T-helper 1 cell (primary cell): ENCODE data around the gene C17orf78.
"Not testable (repeated sequence)": the region's sequence is repeated elsewhere in the genome, so short reads cannot be mapped to it uniquely, and the experiment has no call there.

Experiments used
- DNase-seq, 5 donors: peaks; one replicate each; pipeline ENCODE4 v3.0.0-alpha.2; 2012 to 2020
- total RNA-seq, 4 donors: gene quantifications; one replicate each; lab custom pipeline; 2026; lab: John Stamatoyannopoulos, UW

The C17orf78 gene
- 0 reads per million in 4 donors for total RNA-seq

DNA sequence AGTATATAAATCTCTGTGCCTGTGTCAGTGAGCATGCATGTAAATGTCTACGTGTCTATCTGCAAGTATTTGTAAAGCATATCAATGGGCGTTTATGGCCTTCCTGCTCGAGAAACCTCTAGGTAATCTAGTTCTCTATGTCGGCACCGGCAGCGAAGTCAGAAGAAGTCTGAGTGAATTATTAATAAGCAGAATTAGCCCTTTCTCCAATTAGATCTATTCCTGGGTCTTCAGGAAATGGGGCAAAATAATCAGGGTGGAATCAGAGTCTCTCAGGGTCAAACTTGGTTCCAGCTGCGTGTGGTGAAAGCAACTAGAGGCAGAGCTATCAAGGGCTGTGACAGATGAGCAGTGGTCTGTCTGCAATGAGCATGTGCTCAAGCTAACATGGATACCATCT lies at the start of gene C17orf78:
TSS of gene C17orf78 (plus strand) at position 280 of the 400 bp plus-strand sequence. CDS start at position 388, 108 bp downstream.
- no peak for DNase-seq

DNA sequence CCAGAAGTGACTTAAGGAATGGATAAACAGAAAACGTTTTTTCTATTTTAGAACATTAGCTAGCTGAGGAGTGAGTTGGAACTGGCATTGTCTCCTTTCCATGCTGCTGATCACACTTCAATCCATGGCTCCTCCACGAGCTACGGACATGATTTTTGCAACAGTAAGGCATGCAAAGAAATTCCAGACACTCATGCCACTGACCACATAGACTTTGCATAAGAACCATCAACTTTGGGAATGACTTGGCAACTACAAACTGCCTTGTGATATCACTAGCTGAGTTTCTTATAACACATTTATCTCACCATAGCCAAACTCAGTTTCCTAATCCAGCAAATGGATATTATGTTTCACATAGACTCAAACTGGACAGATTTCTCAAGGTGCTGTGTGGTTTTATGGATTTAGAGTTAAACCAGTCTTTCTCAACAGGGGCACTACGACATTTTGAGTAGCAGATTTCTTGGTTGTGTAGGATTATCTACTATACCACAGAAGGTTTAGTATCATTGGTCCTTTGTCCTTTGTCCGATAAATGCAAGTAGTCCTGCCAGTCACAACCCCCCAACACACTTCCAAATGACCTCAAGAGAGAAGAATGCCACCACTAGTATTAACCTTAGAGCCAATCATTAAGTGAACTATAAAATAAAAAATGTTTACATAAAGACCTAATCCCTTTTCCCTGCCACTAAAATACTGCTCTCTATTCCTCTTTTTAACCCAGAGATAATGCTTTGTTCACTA lies 48.3 kb upstream of the C17orf78 start:
- no peak for DNase-seq

GRCh38 chr17:37338847-37339246 lies 36.9 kb upstream of the C17orf78 start:
- no peak for DNase-seq

GRCh38 chr17:37339321-37339720 lies 36.5 kb upstream of the C17orf78 start:
- DNase-seq, result no peak

DNA sequence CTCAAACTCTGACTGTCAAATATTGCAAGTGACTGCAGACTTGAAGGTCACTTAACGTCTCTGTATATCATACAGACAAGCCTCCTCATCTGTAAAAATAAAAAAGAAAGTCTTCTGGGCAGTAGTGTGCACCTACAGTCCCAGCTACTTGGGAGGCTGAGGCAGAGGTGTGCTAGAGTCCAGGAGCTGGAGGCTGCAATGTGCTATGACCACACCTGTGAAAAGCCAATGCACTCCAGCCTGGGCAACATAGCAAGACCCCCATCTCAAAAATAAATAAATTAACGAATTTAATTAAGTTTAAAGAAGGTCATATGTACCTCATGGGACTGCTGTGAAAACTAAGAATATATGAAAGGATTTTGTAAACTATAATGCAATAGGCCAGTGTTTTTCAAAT lies 35.0 kb upstream of the C17orf78 start:
- no peak for DNase-seq

DNA sequence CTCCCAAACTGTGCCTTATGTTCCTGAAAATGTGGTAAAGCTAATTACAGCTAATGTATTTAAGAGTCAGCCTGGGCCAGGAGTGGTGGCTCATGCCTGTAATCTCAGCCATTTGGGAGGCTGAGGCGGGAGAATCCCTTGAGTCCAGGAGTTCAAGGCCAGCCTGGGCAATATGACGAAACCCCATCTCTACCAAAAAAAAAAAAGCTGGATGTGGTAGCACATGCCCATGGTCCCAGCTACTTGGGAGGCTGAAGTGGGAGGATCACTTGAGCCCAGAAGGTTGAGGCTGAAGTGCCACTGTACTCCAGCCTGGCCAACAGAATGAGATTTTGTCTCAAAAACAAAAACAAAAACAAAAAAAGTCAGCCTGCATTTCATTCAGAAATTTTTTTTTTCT lies 33.2 kb upstream of the C17orf78 start:
- DNase-seq, result no peak

DNA sequence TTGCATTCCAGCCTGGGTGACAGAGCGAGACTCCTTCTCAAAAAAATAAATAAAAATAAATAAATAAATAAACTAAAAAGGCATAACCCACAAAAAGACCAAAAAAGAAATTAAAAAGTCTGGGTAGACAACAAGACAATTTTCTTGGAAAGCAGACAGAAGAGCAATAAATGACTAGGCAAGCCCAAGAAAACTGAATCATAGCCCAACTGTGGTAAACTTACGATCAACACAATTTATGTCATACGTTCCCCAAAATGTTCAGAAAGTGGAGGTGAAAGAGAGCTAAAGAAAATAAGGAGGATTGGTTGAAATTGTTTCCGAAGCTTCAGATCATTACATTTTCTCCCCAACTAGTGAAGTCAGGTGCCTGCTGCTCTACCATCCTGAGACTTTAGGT lies 31.3 kb upstream of the C17orf78 start:
- DNase-seq, result peak in 1 of 5 donors; percentile 55

GRCh38 chr17:37346863-37347402 lies 28.9 kb upstream of the C17orf78 start:
- DNase-seq, result not testable (repeated sequence)

DNA sequence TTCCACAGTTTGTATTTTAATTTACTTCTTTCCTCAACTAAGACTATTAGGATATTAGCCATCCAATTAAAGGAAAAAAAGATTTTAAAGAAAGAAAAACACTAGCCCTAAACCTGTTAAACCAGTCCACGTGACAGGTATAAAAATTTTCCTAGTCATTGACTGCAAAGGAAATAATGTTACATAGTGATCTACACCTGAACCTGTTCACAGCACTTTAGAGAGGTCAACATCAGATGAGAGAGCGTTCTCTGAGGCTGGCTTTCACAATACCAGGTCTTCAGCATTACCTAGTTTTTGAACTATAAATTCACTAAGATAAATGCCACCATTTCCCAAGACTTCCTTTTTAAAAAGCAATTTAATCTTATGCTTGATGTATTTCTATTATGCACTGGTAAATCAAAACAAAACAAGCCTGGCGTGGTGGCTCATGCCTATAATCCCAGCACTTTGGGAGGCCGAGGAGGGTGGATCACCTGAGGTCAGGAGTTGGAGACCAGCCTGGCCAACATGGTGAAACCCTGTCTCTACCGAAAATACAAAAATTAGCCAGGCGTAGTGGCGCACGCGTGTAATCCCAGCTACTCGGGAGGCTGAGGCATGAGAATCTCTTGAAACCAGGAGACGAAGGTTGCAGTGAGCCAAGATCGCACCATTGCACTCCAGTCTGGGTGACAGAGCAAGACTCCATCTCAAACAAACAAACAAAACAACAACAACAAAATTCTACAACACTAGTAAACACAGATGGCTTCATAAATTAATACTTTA lies 18.8 kb upstream of the C17orf78 start:
- not testable (repeated sequence) for DNase-seq

GRCh38 chr17:37358098-37358829 lies 17.5 kb upstream of the C17orf78 start:
- peak in 3 of 5 donors; percentile 3 to 36 (median 3) for DNase-seq

GRCh38 chr17:37358830-37359681 lies 16.7 kb upstream of the C17orf78 start:
- peak; percentile 84 to 96 (median 87) for DNase-seq

DNA sequence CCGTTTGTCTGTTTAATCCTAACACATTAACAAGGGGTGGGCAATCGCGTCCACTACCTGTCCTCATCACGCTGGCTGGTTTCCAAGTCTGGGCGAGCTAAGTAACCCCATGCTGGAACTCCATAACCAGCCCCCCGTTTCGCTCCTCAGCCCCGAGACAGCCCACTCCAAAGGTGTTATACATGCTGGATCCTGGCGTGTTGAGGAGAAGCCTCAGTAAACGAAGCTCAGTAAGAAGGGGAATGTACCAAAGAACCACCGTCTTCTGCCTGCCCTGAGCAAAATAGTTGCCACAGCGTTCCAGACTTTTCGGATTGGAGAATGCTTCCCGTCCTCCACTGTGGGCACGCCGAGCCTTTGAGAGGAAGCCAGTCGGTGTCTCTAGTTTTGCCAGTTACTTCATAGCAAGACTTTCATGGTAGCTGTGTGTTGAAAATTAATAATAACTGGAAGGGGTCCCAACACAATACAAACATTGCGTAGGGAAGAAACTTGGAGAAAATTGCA lies 16.1 kb upstream of the C17orf78 start:
- DNase-seq, result no peak

DNA sequence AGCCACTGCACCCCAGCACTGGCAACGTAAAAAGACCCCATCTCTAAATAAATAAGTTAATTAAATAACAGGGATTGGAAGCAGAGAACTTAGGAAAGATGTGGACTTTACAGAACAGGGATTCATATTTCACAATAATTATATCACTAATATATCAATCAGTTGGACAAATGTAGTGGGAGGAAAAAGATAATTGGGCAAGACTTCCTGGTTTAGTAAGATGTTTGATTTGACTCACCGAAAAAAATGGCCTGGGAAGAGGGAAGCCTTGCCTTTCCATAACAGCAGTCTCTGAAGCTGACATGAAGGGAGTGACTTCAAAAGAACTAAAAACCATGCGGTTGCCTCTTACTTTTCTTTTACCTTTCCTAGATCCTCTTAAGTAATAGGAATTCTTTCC lies 15.2 kb upstream of the C17orf78 start:
- no peak for DNase-seq

DNA sequence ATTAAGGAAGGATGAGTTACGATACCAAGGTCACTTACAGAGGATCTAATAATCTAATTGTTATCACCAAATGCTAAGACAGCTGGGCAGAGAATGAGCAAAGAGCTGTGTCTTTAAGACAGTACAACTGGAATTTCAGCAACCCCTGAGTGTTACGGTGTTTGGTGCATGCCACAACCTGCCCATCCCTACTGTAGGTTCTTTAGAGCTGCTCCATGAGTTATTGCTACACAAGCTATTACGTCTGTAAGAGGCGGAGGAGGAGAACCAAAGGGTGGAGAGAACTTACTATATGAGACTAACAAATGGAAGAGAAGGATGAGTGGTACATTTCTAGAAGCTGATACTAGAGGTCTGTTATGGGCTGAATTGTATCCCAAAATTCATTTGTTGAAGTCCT lies 14.2 kb upstream of the C17orf78 start:
- no peak for DNase-seq

- DNase-seq, result no peak
These were observed 10.2 kb upstream of the C17orf78 start for GRCh38 chr17:37365589-37365988.

DNA sequence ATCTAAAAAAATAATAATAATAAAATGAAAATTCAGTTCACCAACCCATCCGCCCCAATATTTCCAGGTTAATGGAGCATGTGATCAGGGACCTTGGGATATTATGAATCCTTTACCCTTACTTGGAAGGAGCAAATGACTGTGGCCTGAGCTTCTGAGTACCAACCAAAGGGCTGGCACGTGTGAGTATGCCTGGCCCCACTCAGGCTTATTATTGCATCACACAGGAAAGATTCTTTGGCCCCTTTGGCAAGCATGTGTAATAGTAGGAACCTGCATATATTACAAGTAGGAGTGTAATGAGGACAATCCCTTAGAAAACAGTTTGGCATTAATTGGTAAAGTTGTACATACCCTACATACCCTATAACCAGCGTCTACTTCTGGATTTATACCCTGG lies 7.2 kb upstream of the C17orf78 start:
- peak in 1 of 5 donors; percentile 19 for DNase-seq

DNA sequence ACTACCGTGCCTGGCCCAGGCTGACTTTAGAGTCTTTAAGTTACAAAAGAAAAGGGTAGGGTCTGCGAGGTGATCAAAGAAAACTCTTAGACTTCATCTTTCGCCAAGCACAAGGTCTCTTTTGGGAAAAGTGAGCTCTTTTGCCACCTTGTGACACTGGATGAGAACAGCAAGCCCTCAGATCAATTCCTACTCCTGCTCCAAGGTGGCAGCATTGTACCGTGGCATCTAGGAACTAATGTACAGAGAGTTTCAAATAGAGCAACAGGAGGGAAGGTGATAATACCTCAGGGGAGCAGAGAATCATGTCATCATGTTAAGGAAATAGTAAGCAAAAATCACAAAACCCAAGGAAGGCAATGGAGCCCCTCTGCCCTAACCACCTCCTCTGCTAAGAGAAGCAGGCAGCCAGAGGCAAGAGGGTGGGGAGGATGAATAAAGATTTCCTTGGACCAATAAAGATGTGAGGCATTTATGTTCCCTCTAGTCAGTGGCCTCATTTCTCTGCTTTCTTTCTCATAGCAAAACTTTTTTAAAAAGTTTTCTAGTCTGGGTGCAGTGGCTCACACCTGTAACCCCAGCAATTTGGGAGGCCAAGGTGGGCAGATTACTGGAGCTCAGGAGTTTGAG lies 2.1 kb upstream of the C17orf78 start:
- peak in 4 of 5 donors; percentile 31 to 76 (median 43) for DNase-seq

GRCh38 chr17:37382056-37382455 lies 6.3 kb downstream of the C17orf78 start:
- no peak for DNase-seq

DNA sequence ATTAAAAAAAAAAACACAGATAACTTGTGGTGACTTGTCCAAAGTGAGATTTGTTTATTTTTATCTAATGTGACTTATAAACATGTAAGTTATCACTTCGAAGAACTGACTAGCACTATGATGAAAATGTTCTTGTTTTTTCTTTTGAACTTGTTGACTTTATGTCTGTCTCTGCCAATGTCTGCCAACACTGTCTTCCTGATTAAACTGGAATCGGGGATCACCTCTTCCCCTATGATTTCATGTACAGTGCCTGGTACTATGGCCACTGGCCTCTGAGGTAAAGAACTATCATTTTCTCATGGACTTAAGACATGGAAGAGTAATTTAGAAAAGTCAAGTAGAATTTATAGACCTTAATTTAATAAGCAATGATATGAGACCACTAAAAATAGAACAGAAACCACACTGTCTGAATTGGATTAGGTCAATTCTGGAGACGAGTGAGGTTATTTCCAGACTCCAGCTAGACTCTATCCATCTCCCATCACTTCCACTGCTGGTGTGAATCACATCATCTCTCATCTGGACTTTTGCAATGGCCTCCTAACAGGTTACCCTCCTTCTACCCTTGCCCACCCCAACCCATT lies 8.9 kb downstream of the C17orf78 start:
- DNase-seq, result no peak

GRCh38 chr17:37385474-37385990 lies 9.7 kb downstream of the C17orf78 start:
- no peak for DNase-seq

GRCh38 chr17:37386462-37386861 lies 10.7 kb downstream of the C17orf78 start:
- DNase-seq, result no peak
